ENCODE results near the gene NSG2.
"Not testable (repeated sequence)": the region's sequence is repeated elsewhere in the genome, so short reads cannot be mapped to it uniquely, and the experiment has no call there.

The NSG2 gene

DNA sequence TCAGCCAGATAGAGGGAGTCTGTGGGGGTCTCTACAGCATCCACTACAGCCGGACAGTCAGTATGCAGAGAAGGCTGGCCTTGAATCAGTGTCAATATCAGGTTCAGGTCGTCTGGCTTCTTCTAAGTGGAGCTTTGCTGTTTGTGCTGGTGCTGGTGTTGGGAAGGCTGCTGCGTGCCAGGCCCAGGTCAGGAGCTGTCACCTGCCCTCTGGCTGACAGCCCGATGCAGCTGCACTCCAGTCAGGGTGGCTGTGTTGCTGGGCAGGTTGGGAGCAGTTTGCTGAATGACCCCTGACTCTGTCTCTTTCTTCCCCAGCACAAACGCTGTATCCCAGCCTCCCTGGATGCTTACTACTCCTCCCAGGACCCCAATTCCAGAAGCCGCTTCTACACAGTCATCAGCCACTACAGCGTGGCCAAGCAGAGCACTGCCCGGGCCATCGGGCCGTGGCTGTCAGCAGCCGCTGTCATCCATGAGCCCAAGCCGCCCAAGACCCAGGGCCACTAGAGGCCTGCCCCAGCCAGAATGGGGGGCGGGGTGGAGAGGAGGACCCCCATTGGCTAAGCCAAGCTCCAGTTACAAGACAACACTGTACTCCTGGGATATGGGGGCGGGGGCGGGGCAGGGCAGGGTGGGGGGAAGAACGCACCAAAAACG is 61.6 kb downstream of the NSG2 start:
- no peak for DNase-seq

DNA sequence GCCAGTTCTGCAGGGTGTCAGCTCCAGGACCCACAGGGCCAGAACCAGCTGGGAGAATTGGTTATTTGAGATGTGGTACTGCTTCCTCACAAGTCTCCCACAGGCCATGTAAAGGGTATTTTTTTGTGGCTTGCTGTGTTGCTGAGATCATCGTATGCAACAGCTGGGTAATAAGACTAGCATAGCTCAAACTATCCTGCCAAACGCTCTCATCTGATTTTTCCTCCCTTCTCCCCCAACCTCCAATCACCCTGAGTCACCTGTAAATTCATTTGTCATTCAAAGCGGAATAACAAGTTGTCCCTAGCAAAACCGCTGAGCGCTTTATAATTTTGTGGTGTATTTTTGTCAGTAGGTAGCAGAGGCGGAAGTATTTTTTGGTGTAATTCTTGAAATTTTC is 63.2 kb downstream of the NSG2 start:
- DNase-seq: no peak

DNA sequence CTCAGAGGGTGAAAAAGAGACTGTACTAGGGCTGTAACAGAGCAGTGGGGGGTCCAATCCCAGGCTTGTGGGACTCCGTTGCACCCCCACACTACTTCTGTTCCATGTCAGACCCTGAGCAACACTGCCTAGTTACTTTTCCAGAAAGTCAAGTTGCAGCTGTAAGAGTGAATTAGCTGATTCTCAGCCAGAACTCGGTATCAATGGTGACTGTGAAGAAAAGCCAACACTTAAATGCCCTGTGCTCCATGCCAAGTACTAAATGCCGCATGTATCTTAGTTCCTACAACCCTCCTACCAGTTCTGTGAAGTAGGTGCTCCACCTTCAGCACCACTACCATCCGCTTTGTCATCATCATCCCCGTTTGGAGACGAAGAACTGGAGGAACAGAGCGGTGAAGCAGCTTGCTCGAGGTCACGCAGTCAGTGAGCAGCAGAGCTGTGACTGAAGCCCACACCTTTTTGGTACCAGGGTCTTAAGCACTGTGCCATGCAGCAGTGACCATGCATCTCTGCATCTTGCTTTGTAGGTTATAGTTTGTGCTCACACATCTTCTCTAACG is 64.3 kb downstream of the NSG2 start:
- DNase-seq: no peak

DNA sequence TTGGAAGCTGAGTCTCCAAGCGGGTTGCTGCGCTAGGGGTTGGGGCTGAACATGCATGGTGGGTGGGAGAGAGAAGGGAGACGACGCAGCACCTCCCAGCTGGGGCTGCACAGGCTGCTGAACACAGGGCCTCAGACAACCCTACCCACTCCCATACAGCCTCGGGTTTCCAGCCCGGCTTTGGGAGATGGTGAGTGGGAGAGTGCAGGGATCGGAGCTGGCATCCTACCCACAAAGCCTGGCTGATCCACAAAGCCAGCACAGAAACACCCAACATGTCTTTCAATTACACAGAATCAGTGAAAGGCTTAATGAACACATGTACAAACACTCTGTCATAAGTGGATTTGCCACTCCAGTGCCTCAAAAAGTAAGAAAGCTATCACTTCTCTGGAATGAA is 64.8 kb downstream of the NSG2 start:
- DNase-seq: no peak

DNA sequence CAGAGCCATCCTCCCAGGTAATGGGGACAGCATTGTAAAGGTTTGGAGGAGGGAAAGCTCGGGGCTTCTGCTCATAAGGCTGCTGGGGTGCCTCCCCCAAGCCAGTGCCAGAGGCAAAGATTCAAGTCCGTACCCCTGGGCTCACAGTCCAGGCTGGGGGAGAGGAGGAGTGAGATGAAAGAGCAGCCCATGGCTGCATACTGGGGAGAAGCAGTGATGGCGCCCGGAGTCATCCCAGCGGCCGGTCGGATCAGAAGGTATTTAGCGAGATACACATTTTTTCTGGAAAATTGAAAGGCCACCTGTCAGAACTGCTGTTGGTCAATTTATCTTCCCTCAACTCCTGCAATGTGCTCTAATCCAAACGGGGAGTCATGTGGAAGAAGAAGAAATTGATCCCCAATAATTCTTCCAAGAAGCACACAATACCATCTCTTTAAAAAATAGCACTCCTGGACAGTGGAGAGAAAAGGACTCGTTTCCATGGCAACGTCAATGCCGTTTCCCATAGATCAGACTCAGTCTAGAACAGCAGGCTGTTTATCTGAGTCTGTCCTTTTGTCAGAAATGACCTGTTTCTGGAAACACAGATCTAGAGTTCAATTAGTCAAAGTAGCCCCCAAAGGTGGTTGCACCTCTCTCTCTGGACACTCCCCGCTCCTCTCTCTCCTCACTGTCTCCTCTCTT is 65.9 kb downstream of the NSG2 start:
- DNase-seq: no peak

- no peak for DNase-seq
These were observed 69.7 kb downstream of the NSG2 start for GRCh38 chr5:174115226-174115625.

- DNase-seq: no peak
These were observed 73.4 kb downstream of the NSG2 start for GRCh38 chr5:174118823-174119467.

- no peak for DNase-seq
These were observed 74.0 kb downstream of the NSG2 start for GRCh38 chr5:174119468-174119881.

DNA sequence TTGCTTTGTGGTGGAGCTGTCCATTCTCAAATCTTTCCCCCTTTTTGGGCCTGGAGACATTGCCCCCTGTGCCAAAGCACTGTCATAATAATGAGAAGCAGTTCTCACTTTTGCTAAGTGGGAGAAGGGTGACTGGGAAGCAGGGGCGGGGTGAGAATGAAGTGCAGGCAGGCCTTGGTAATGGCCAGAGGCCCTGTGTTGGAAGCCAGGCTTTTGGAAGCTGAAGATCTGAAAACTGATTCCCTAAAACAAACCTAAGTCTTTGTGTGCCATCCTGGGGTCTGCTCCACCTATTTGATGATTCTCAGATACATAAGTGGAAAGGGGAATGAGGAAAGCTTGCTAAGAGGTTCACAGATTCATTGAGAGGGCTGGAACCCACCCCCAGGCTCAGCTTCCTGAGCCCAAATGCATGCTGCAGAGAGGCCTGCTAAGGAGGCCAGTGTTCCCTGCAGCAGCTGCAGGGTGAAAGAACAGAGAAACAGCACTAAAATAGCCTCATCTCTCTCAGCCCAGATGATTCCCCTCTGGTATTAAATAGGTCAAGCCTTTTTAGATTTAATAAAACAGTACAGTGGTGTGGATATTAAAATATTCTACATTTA is 75.0 kb downstream of the NSG2 start:
- no peak for DNase-seq

DNA sequence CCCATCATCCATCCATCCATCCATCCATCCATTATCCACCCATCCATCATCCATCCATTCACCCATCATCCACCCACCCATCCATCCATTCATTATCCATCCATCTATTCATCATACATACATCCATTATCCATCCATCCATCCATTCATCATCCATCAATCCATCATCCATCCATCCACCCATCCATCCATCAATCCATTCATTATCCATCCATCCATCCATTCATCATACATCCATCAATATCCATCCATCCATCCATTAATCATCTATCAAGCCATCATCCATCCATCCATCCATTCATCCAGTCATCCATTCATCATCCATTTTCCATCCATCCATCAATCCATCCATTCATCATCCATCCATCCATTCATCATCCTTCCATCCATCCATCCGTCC is 89.0 kb downstream of the NSG2 start:
- no peak for DNase-seq

DNA sequence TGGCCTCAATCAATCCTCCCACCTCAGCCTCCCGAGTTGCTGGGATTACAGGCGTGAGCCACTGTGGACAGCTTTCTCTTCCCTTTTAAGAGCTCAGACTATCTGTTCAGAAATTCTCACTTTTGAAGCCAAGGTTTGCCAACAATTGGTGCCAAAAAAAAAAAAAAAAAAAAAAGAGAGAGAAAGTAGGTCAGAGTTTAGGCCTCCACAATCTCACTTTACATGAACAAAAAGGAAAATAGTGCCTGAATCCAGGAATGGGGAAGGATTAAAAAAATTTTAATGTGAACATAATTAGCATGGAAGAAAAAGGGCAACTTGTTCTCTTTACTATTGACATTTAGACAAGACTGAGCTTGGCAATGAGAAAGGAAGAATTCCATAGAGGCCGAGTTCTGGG is 94.1 kb downstream of the NSG2 start:
- no peak for DNase-seq

GRCh38 chr5:174140452-174141020 is 95.0 kb downstream of the NSG2 start:
- no peak for DNase-seq

DNA sequence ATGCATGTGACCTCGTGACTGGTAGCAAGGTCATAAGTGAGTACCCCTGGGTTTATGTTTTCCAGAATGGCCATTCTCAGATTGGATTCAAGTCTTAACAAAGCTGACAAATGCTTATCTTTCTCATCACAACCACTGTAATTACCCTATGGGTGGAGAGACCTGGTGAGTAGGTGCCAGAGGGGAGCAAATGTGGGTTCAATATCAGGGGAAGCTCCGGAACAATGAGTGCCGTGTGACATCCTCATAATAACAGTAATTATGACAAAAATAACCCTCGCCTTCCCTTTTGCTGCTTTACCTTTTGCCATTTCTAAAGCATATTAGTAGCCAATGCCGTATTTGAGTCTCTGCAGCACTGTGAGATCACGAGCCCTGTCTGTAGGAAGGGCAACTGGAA is 95.9 kb downstream of the NSG2 start:
- no peak for DNase-seq

GRCh38 chr5:174145091-174145490 is 99.6 kb downstream of the NSG2 start:
- DNase-seq: no peak

DNA sequence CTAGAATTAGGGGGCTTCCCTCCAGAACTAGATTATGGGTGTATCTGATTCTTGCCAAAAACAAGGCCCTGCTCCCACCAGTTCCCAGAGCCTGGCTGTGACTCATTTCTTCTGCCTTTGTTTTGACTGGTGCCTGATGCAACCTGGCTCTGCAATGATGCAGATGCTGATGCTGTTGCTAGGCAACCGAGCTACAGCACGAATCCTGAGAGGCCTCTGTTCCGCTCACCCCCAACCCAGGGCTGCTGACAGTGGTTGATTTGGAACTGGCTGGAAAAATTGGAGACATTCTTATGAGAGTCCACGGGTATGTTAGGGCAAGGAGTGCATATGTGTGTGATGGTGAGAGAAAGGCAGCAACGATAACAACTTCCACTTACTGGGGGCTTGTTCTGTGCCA is 100.3 kb downstream of the NSG2 start:
- DNase-seq: no peak

DNA sequence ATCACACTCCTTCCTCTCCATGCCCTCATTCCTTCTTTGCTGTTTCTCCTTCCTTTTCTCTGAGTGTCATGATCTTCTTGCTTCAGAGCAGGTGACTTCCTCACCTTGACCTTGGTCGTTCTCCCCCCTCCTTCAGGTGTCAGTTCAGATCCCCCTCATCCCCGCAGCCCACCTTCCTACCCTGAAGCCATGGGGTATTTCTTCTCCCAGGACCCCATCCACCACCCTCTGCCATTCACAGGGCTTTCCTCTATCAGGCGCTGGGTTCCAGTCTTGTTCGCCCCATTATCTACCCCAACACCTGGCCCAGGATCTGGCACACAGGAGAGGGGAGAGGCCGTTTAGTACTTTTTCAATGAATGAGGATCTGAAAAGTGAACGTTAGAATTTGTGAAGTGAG is 101.0 kb downstream of the NSG2 start:
- DNase-seq: no peak

- not testable (repeated sequence) for DNase-seq
These were observed 101.5 kb downstream of the NSG2 start for GRCh38 chr5:174147012-174147411.

DNA sequence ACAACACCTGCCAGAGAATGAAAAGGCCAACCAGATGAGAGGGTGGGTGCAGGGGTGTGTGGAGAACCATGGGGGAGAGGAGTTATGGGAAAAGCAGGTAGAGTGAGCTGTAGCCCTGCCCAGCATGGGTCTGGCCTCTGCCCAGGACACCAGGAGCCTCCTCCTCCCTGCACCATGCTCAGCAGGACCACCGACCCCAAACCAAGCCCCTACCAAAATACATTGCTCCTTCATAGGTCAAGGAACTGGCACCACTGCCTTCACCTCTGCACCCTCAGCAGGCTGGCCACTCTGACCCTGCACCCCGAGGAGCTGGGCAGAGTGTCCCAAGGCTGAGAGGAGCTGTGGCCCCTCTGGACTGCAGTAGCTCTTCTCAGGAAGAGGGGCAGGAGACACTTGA is 102.0 kb downstream of the NSG2 start:
- DNase-seq: no peak

GRCh38 chr5:174148721-174149120 is 103.2 kb downstream of the NSG2 start:
- DNase-seq: no peak

DNA sequence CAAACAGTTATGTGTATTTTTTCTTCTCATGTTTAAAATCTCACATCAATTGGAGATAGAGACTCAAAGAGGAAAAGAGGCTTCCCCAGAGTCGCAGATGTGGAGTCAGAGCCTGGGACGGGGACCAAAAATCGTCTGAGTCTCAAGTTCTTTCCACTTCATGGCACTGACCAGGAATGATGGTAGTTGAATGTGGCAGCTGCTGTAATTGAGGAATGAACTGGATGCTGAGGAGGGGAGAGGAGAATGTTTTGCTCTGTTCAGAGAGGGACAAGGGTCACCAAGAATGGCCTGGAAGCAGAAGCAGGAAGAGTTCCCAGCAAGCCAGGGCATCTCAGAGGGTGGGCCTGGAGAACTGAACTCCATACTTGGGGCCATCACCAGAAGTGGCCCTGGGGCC is 103.9 kb downstream of the NSG2 start:
- DNase-seq: no peak

DNA sequence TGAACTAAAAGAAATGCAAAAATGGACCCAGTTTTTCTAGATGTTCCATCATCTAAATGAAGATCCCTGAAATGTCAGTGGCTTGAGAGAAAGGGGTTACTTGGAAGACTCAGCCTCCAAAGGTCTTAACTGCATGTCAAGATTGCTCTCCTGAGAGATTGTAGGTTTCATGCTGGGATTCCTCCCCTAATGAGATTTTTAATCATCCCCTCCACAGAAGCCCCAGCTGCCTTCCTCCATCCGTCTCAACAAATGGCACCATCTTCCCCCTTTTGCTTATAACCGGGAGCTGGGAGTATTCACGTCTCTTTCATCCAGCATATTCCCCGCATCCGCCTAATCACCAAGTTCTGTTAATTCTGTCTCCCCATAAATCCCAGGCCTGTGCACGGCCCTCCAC is 104.5 kb downstream of the NSG2 start:
- DNase-seq: no peak

DNA sequence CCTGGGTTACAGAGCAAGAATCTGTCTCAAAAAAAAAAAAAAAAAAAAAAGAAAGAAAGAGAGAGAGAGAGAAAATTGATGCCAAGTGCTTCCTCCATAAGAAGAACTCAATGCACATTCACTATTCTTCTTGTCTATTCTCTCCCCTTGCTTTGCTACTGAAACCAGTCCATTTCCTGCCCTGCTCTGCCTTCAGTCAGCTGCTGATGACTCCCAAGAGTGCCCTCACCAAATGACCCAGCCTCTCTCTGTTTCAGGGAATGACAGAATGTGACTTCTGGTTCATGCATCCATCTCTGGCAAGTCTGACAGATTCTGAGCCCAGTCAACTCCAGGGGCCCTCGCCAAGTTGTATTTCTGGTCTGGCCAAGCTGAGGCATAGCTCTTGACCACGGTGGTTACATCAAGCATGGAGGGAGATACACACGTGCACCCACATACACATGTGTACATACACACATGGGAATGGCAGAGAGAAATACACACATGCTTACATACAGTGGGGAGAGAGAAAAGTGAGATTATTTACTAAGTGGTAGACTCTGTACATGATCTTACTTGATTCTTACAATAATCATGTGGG is 106.2 kb downstream of the NSG2 start:
- DNase-seq: no peak

DNA sequence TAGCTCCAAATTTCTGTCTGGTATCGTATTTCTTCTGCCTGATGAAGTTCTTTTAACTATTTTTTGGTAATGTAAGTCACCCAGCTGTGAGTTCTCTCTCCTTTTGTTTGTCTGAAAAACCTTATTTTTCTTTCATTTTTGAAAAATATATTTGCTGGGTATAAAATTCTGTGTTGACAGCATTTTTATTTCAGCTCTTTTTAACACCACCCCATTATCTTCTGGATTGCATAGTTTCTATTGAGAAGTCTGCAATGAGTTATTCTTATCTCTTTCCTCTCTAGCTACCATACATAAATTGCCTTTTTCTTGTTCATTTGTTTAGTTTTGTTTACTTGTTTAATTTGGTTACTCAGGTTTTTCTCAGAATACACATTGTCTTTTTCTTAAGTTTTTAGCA is 109.1 kb downstream of the NSG2 start:
- DNase-seq: no peak
